ENCODE results near the gene LHX4.

The LHX4 gene

GRCh38 chr1:180185971-180186645 lies 44.0 kb upstream of the LHX4 start:
- TF ChIP-seq CTCF (IDR thresholded peaks at IDR 0.05) = no peak

DNA sequence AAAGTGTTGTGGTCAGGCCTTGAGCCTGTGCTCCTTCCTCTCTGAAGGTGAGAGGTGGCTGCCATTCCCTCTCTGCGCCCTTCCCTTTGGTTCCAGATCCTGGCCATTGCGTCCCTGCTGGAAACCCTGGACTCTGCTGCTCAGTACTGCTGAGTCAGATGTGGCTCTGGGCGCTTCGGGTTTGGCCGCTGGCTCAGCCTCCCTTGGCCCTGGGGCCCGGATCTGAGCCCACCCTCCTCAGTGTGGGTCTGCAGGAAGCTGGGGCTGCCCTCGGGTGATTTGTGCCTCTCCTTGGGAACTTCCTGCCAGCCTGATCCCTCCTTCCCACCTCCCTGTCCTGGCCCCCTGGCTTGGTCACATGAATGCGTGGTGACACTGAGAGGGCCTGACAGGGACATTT lies 43.2 kb upstream of the LHX4 start:
- no peak for TF ChIP-seq CTCF (IDR thresholded peaks at IDR 0.05)

GRCh38 chr1:180187626-180188025 lies 42.4 kb upstream of the LHX4 start:
- no peak for TF ChIP-seq CTCF (IDR thresholded peaks at IDR 0.05)

DNA sequence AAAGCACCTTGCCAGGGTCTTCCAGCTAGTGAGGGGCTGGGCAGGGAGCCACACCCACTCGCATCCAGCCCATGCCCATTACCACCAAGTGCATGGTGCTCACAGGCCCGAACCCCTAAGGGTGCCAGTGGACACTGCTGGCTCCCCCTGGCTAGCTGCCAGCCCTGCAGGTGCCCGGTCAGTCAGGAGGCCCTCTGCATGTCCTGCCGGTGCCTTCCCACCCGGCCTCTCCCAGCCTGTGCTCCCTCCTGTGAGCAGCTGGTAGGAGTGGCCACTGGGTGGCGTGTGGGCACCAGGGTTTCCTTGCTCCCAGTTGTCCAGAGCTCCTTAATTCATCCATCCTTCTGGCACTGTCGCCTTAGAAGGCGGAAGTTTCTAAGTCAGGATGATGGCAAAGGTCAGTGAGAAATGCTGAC lies 42.0 kb upstream of the LHX4 start:
- TF ChIP-seq CTCF (IDR thresholded peaks at IDR 0.05) = peak; percentile 98

DNA sequence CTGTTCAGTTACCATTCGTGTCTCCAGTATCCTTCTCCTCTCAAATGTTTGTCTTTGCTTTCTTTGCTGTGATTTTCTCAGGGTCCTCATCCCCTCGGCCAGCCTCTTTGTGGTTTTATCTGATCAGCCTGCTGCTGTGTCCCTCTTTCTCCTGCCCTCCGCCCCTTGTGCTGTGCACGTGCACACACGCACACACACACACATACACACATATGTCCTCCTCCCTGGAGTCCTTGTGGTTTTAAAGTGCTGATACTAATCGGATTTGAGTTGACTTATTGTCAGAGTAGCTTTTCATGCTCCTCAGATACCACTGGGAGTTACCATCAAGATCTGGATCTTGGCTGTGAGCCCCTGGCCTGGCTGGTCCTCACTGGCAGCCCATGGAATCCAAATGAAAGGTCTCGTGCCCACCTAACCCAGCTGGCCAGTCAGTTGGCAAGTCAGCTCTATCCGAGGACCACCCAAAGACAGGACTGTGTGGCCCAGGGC lies 41.3 kb upstream of the LHX4 start:
- TF ChIP-seq CTCF (IDR thresholded peaks at IDR 0.05) = no peak

DNA sequence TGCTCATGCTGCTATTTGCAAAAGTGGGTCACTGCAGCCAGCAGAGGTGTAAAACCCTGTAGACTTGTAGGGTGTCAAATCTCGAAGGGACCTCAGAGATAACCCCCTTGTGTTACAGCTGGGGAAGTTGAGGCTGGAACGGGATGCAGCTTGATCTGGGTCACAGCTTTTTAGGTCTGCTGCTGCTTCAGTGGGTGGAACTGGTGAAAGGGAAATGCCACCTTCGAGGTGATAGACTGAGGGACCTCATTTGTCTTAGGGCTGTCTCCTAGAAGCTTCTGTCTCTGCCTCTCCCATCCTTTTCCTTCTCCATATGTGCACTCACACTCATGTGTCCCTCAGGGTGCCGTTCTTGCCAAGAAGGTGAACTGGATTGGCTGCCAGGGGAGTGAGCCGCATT lies 40.0 kb upstream of the LHX4 start:
- TF ChIP-seq CTCF (IDR thresholded peaks at IDR 0.05) = no peak

- no peak for TF ChIP-seq CTCF (IDR thresholded peaks at IDR 0.05)
Observed at GRCh38 chr1:180192172-180192571, 37.9 kb upstream of the LHX4 start.

All from LNCAP (cell line).